ENCODE measurements around the gene ARHGEF1.

ARHGEF1 gene

GRCh38 chr19:41880329-41880708 lies 2.7 kb upstream of the ARHGEF1 start:
- no peak for DNase-seq

- DNase-seq, result peak in 1 of 51 donors; percentile 10
Measured at GRCh38 chr19:41883463-41883820, 458 bp downstream of the ARHGEF1 start.

- DNase-seq, result peak; percentile 40 to 98 (median 90)
Measured at GRCh38 chr19:41883821-41884733, 1.1 kb downstream of the ARHGEF1 start.

GRCh38 chr19:41886761-41887710 lies 4.1 kb downstream of the ARHGEF1 start:
- peak in 1 of 51 donors; percentile 7 for DNase-seq

GRCh38 chr19:41887711-41888382 lies 4.9 kb downstream of the ARHGEF1 start:
- DNase-seq, result peak in 36 of 51 donors; percentile 6 to 72 (median 36)

GRCh38 chr19:41888926-41889325 lies 5.9 kb downstream of the ARHGEF1 start:
- no peak for DNase-seq

- no peak for DNase-seq
Measured at GRCh38 chr19:41889896-41890295, 6.9 kb downstream of the ARHGEF1 start.

- no peak for DNase-seq
Measured at GRCh38 chr19:41890936-41891335, 8.0 kb downstream of the ARHGEF1 start.

- no peak for DNase-seq
Measured at GRCh38 chr19:41892173-41892902, 9.4 kb downstream of the ARHGEF1 start.

- DNase-seq, result no peak
Measured at GRCh38 chr19:41893899-41894298, 10.9 kb downstream of the ARHGEF1 start.

- no peak for DNase-seq
Measured at GRCh38 chr19:41894350-41894749, 11.4 kb downstream of the ARHGEF1 start.

GRCh38 chr19:41895745-41896580 lies 13.0 kb downstream of the ARHGEF1 start:
- DNase-seq, result no peak

GRCh38 chr19:41896581-41896942 lies 13.6 kb downstream of the ARHGEF1 start:
- no peak for DNase-seq

GRCh38 chr19:41897181-41897580 lies 14.2 kb downstream of the ARHGEF1 start:
- DNase-seq, result no peak

GRCh38 chr19:41897820-41898219 lies 14.8 kb downstream of the ARHGEF1 start:
- no peak for DNase-seq

GRCh38 chr19:41898235-41898634 lies 15.3 kb downstream of the ARHGEF1 start:
- DNase-seq, result no peak

- no peak for DNase-seq
Measured at GRCh38 chr19:41901707-41902360, 18.9 kb downstream of the ARHGEF1 start.

- DNase-seq, result no peak
Measured at GRCh38 chr19:41902594-41902993, 19.6 kb downstream of the ARHGEF1 start.

- DNase-seq, result no peak
Measured at GRCh38 chr19:41903193-41903953, 20.4 kb downstream of the ARHGEF1 start.
